ENCODE data around the gene FIBP. TPM values are rescaled to one million over a fixed set of nuclear protein-coding genes. Genes with fewer than 3 reads are reported as not detected.

The FIBP gene
- total RNA-seq, 3 donors from 2014 or later: 51.2 to 68.5 (median 51.7) TPM

DNA sequence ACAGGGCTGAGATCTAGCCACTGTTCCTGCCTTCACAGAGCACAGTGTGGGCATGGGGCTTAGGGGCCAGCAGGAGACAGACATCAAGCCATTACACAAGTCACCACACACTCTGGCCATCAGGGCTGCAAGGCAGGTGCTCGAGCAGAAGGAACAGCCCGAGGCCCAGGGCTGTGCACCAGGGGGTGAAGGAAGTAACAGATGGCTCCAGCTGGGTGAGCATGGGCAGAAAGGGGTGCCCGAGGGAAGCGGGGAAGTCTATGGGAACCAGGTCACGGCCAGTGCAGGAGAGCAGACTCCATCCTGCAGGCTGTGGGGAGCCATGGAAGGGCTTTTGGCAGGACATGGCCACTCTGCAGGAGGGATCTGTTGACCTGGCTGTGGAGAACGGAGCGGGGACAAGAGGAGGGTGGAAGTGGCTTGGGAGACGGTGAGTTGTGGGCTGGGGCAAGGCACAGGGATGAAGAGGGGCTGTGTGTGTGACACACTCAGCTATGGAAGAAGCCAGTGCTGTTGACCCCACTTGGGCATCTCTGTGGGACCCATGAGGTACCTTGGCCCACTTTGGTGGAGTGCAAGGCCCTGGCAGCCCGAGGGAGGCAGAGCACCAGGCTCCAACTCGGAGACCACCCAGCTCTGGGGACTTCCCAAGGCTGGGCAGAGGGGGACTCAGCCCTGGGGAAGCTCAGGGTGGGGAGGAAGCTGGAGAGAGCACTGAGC lies 27.0 kb upstream of the FIBP start:
- Histone ChIP-seq H3K27ac (peak overlapping the region; percentile 94 to 99), H3K36me3 (no peaks in the 10 kb centered on the region), H3K4me1 (peaks cover 9 to 21% of the 10 kb centered on the region in 2 donors), H3K27me3 (no peaks in the 10 kb centered on the region), H3K9me3 (no peaks in the 10 kb centered on the region), H3K4me3 (peak overlapping the region in 1 of 3 donors; percentile 48)
- TF ChIP-seq POLR2AphosphoS5 (IDR thresholded peaks at IDR 0.05) (no peak), POLR2A (IDR thresholded peaks at IDR 0.05) (no peak)
- TF ChIP-seq, protein P1, sequence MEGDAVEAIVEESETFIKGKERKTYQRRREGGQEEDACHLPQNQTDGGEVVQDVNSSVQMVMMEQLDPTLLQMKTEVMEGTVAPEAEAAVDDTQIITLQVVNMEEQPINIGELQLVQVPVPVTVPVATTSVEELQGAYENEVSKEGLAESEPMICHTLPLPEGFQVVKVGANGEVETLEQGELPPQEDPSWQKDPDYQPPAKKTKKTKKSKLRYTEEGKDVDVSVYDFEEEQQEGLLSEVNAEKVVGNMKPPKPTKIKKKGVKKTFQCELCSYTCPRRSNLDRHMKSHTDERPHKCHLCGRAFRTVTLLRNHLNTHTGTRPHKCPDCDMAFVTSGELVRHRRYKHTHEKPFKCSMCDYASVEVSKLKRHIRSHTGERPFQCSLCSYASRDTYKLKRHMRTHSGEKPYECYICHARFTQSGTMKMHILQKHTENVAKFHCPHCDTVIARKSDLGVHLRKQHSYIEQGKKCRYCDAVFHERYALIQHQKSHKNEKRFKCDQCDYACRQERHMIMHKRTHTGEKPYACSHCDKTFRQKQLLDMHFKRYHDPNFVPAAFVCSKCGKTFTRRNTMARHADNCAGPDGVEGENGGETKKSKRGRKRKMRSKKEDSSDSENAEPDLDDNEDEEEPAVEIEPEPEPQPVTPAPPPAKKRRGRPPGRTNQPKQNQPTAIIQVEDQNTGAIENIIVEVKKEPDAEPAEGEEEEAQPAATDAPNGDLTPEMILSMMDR (IDR thresholded peaks at IDR 0.05): no peak
- intact Hi-C loops (cut with DNase I; ENCODE audit: low total_unique reads): no loop called here
- DNase-seq (ENCODE audit: low spot score in 2 of 2): no peak

DNA sequence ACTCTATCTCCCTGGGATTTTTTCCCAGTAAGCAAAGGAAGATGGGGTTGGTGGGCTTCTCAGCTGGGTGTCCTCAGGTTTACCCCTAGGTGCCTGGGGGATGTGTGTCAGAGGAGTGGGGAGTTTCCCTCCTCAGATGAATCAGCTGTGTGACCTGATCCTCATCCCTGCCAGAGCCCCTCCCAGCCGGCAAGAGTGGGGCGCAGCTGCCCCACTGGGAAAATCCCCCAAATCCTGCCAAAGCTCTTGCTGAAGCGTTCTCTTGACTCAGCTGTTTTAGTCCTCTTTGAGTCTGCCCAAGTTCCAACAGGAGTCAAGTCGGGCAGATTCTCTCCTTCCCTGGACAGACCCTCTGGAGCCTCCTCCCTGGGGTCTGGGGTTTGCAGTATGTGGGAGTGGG lies 24.6 kb upstream of the FIBP start:
- intact Hi-C loops (cut with DNase I; ENCODE audit: low total_unique reads): no loop called here
- Histone ChIP-seq H3K36me3 (no peaks in the 10 kb centered on the region), H3K4me1 (peaks cover 9 to 19% of the 10 kb centered on the region in 2 donors), H3K9me3 (no peaks in the 10 kb centered on the region), H3K27me3 (no peaks in the 10 kb centered on the region), H3K27ac (peak overlapping the region in 1 of 2 donors; percentile 12), H3K4me3 (no peak overlapping the region)
- TF ChIP-seq POLR2AphosphoS5 (IDR thresholded peaks at IDR 0.05) (no peak), POLR2A (IDR thresholded peaks at IDR 0.05) (no peak)
- TF ChIP-seq, protein P1 (IDR thresholded peaks at IDR 0.05): no peak
- no peak for DNase-seq (ENCODE audit: low spot score in 2 of 2)

DNA sequence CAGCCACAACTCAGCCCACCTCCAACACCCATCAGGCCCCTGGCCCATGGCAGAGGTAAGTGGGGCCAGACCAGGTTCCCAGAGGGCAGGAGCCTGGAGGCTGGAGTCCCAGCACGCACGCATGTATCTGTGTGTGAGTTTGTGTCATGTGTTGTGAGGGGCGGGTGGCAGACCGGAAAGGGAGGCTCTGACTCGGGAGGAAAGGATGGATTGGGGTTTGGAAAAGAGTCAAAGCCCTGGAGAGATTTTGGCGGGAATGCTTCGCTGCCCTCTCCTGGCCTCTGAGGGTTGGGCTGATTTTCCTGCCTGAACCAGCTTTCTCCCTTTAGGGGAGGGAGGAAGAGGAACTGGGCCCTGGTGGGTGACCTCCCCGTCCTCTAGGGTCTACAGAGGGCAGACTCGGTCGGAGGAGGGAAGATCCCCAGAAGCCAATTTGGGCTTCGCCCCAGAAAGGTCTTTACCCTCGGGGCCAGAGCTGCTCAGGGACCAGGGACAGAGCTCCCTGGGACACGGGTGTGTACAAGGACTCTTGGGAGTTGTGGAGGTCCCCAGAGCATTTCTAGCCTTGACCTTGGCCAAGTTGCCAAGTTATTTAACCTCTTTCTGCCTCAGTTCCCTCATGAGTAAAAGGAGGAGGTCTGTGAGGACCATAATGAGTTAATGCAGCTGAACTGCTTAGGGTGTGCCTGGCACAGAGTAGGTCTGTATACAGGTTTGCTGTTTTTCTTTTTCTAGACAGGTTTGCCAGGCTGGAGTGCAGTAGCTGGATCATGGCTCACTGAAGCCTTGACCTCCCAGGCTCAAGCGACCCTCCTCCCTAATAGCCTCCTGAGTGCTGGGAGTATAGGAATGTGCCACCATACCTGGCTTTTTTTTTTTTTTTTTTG lies 23.7 kb upstream of the FIBP start:
- DNase-seq (ENCODE audit: low spot score in 2 of 2): peak in 1 of 2 donors; percentile 64
- H3K36me3 ChIP-seq: no peaks in the 10 kb centered on the region
- H3K27me3 ChIP-seq: no peaks in the 10 kb centered on the region
- no peaks in the 10 kb centered on the region for H3K9me3 ChIP-seq
- H3K4me3 ChIP-seq: peak overlapping the region in 1 of 3 donors; percentile 37
- H3K4me1 ChIP-seq: peaks cover 9 to 10% of the 10 kb centered on the region in 2 donors
- intact Hi-C loops (cut with DNase I; ENCODE audit: low total_unique reads): no loop called here
- TF ChIP-seq POLR2A (IDR thresholded peaks at IDR 0.05) (no peak), POLR2AphosphoS5 (IDR thresholded peaks at IDR 0.05) (peak in 2 of 3 donors; percentile 22 to 36)
- TF ChIP-seq, protein P1 (IDR thresholded peaks at IDR 0.05): peak in 2 of 3 donors; percentile 25 to 28
- peak overlapping the region; percentile 67 to 87 for H3K27ac ChIP-seq

DNA sequence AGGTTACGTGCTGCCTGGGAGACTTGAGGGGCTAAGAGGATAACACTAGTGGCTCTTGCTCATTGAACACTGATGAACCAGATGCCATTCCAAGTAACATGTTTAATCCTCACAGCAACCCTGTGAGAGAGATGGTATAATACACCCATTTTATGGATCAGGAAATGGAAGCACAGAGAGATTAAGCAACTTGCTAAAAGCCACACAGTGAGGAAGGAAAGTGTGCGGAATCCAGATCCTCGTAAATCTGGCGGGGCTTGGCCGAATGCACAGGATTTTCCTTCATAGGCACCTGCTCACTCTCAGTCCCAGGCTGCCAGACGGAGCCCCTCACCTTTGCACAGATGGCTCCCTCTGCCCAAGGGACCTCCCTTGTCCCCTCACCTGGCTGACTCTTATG lies 19.6 kb upstream of the FIBP start:
- Histone ChIP-seq H3K36me3 (no peaks in the 10 kb centered on the region), H3K4me1 (no peaks in the 10 kb centered on the region), H3K9me3 (no peaks in the 10 kb centered on the region), H3K27me3 (no peaks in the 10 kb centered on the region), H3K4me3 (no peak overlapping the region), H3K27ac (no peak overlapping the region)
- no peak for DNase-seq (ENCODE audit: low spot score in 2 of 2)
- TF ChIP-seq POLR2AphosphoS5 (IDR thresholded peaks at IDR 0.05): no peak
- no peak for TF ChIP-seq POLR2A (IDR thresholded peaks at IDR 0.05)
- TF ChIP-seq, protein P1 (IDR thresholded peaks at IDR 0.05): no peak
- intact Hi-C loops (cut with DNase I; ENCODE audit: low total_unique reads): no loop called here

DNA sequence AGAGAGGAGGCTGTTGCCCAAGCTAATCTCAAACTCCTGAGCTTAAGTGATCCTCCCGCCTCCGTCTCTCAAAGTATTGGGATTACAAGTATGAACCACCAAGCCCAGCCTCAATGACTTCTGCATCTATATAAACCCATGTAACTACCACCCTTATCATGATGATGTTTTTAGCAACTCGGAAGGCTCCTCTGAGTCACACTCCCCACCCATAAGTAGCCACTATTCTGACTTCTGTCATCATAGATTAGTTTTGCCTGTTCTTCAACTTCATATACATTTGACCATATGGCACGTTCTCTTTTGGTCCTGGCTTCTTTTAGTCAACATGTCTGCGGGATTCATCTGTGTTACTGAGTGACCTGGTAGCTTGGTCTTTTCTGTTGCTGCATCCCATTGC lies 18.3 kb upstream of the FIBP start:
- no peak for DNase-seq (ENCODE audit: low spot score in 2 of 2)
- no peaks in the 10 kb centered on the region for H3K4me1 ChIP-seq
- intact Hi-C loops (cut with DNase I; ENCODE audit: low total_unique reads): no loop called here
- H3K4me3 ChIP-seq: no peak overlapping the region
- TF ChIP-seq, protein P1 (IDR thresholded peaks at IDR 0.05): no peak
- no peaks in the 10 kb centered on the region for H3K9me3 ChIP-seq
- H3K27me3 ChIP-seq: no peaks in the 10 kb centered on the region
- H3K27ac ChIP-seq: no peak overlapping the region
- no peaks in the 10 kb centered on the region for H3K36me3 ChIP-seq
